PFSK-1 (cell line): ENCODE data around the gene TNRC18.

Experiments
- FOXP2 ChIP-seq: optimal IDR thresholded peaks from 2 replicates; pipeline ENCODE3; 2011; ENCODE audit warnings: borderline replicate concordance, control low read depth, inconsistent platforms; ENCODE audit not compliant: insufficient read depth; ENCODE audit errors: extremely low read length, extremely low read depth
- POLR2AphosphoS5 ChIP-seq: IDR thresholded peaks from 2 replicates; pipeline ENCODE4 v1.6.1; 2012; ENCODE audit warnings: low read depth, mild to moderate bottlenecking, control low read depth, low read length, moderate library complexity
- REST ChIP-seq, 2 experiments: IDR thresholded peaks; 2 replicates each; pipeline versions ENCODE4 v1.6.1 to v1.8.0; 2011 to 2012; ENCODE audit warnings: low read depth in 2 of 2, low read length in 2 of 2, control low read depth in 1 of 2, inconsistent platforms in 1 of 2, mild to moderate bottlenecking in 1 of 2, moderate library complexity in 1 of 2; ENCODE audit not compliant: insufficient read depth in 1 of 2
- SIN3A ChIP-seq: IDR thresholded peaks from 2 replicates; pipeline ENCODE4 v1.6.1; 2012; ENCODE audit warnings: mild to moderate bottlenecking, low read length, moderate library complexity, borderline replicate concordance; ENCODE audit not compliant: insufficient read depth
- TAF1 ChIP-seq: IDR thresholded peaks from 2 replicates; pipeline ENCODE4 v1.6.1; 2012; ENCODE audit warnings: low read length, control low read depth, borderline replicate concordance; ENCODE audit not compliant: insufficient read depth

The TNRC18 gene

GRCh38 chr7:5361446-5362127 lies 62.0 kb downstream of the TNRC18 start:
- TF ChIP-seq SIN3A, result no peak
- no peak for TF ChIP-seq REST (IDR thresholded peaks at IDR 0.05; ENCODE audit: insufficient read depth in 1 of 2, low read depth in 2 of 2, low read length in 2 of 2)
- TF ChIP-seq POLR2AphosphoS5, result no peak
- no peak for TF ChIP-seq FOXP2
- TF ChIP-seq TAF1, result no peak

DNA sequence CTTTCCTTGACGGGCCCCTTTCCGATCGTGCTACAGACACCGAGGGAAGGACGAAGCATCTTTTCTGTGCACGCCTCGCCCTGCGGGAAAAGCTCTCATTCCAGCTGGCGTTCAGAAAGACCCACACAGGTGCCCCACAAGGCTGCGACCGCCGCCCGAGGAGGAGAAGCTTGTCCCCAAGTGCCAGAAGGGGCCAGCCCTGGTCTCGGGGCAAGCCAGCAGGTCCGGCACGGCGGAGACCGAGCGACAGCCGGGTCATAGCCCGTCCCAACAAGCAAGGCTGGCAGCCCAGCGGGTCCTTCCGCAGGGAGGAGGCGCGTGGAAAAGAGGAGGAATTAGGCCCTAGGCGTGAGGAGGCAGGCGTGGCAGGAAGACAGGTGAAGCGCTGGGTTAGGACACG lies 62.7 kb downstream of the TNRC18 start:
- no peak for TF ChIP-seq SIN3A
- no peak for TF ChIP-seq POLR2AphosphoS5
- TF ChIP-seq REST (IDR thresholded peaks at IDR 0.05; ENCODE audit: insufficient read depth in 1 of 2, low read depth in 2 of 2, low read length in 2 of 2), result no peak
- TF ChIP-seq TAF1, result no peak
- no peak for TF ChIP-seq FOXP2

- no peak for TF ChIP-seq SIN3A
- no peak for TF ChIP-seq FOXP2
- TF ChIP-seq TAF1, result no peak
- no peak for TF ChIP-seq POLR2AphosphoS5
- no peak for TF ChIP-seq REST (IDR thresholded peaks at IDR 0.05; ENCODE audit: insufficient read depth in 1 of 2, low read depth in 2 of 2, low read length in 2 of 2)
These were observed 63.2 kb downstream of the TNRC18 start for GRCh38 chr7:5360451-5360850.

GRCh38 chr7:5359344-5359743 lies 64.3 kb downstream of the TNRC18 start:
- no peak for TF ChIP-seq FOXP2
- no peak for TF ChIP-seq SIN3A
- no peak for TF ChIP-seq REST (IDR thresholded peaks at IDR 0.05; ENCODE audit: insufficient read depth in 1 of 2, low read depth in 2 of 2, low read length in 2 of 2)
- TF ChIP-seq POLR2AphosphoS5, result no peak
- TF ChIP-seq TAF1, result no peak

DNA sequence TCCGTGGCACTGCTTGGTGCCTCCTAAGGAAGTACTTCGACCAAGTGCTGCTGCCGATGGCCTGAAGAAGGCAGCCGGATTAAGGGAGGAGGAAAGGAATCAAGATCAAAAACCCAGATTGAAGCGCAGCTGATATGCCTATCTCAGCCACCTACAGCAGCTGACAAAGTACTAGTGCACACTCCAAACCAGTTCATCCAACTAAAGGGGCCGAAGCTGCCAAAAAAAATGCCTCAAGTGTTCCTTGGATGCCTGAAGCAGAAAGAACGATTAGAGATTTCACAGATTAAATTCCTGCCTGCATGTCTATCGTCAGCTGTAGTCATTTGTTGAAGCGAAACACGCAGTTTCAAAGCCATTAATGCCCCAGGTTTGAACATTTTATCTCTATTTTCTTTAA lies 65.7 kb downstream of the TNRC18 start:
- TF ChIP-seq POLR2AphosphoS5, result no peak
- TF ChIP-seq TAF1, result no peak
- no peak for TF ChIP-seq REST (IDR thresholded peaks at IDR 0.05; ENCODE audit: insufficient read depth in 1 of 2, low read depth in 2 of 2, low read length in 2 of 2)
- TF ChIP-seq FOXP2, result no peak
- TF ChIP-seq SIN3A, result no peak
